ENCODE measurements around the gene ST6GALNAC3.
"Not testable (repeated sequence)": the region's sequence is repeated elsewhere in the genome, so short reads cannot be mapped to it uniquely, and the experiment has no call there.

ST6GALNAC3 gene

GRCh38 chr1:76607717-76608116 is 533.2 kb downstream of the ST6GALNAC3 start:
- DNase-seq (ENCODE audit: insufficient read length, low spot score) (no peak), FAIRE-seq (no peak)

- DNase-seq (ENCODE audit: insufficient read length, low spot score) (no peak), FAIRE-seq (no peak)
Observed at GRCh38 chr1:76611770-76612445, 537.4 kb downstream of the ST6GALNAC3 start.

- no peak for FAIRE-seq
Observed at GRCh38 chr1:76613886-76614285, 539.3 kb downstream of the ST6GALNAC3 start.

GRCh38 chr1:76615253-76616035 is 540.9 kb downstream of the ST6GALNAC3 start:
- DNase-seq (ENCODE audit: insufficient read length, low spot score) (no peak), FAIRE-seq (no peak)

More at GRCh38 chr1:76613886-76614285, 539.3 kb downstream of the ST6GALNAC3 start:
- DNase-seq (ENCODE audit: insufficient read length, low spot score), result no peak

GRCh38 chr1:76620371-76620770 is 545.8 kb downstream of the ST6GALNAC3 start:
- DNase-seq (ENCODE audit: insufficient read length, low spot score) (no peak), FAIRE-seq (no peak)

- FAIRE-seq (no peak), DNase-seq (ENCODE audit: insufficient read length, low spot score) (no peak)
Observed at GRCh38 chr1:76622774-76623528, 548.4 kb downstream of the ST6GALNAC3 start.

- DNase-seq (ENCODE audit: insufficient read length, low spot score) (no peak), FAIRE-seq (no peak)
Observed at GRCh38 chr1:76625886-76626678, 551.5 kb downstream of the ST6GALNAC3 start.

- no peak for DNase-seq (ENCODE audit: insufficient read length, low spot score)
- no peak for FAIRE-seq
Observed at GRCh38 chr1:76627498-76627897, 553.0 kb downstream of the ST6GALNAC3 start.

GRCh38 chr1:76627901-76628300 is 553.4 kb downstream of the ST6GALNAC3 start:
- FAIRE-seq (no peak), DNase-seq (ENCODE audit: insufficient read length, low spot score) (no peak)

GRCh38 chr1:76632136-76632535 is 557.6 kb downstream of the ST6GALNAC3 start:
- DNase-seq (ENCODE audit: insufficient read length, low spot score) (no peak), FAIRE-seq (no peak)

- FAIRE-seq (no peak), DNase-seq (ENCODE audit: insufficient read length, low spot score) (no peak)
Observed at GRCh38 chr1:76635784-76636183, 561.2 kb downstream of the ST6GALNAC3 start.

GRCh38 chr1:76639181-76639580 is 564.6 kb downstream of the ST6GALNAC3 start:
- DNase-seq (ENCODE audit: insufficient read length, low spot score) (no peak), FAIRE-seq (no peak)

- DNase-seq (ENCODE audit: insufficient read length, low spot score) (no peak), FAIRE-seq (no peak)
Observed at GRCh38 chr1:76640092-76640491, 565.5 kb downstream of the ST6GALNAC3 start.

- DNase-seq (ENCODE audit: insufficient read length, low spot score), result no peak
- FAIRE-seq, result no peak
Observed at GRCh38 chr1:76640723-76641122, 566.2 kb downstream of the ST6GALNAC3 start.

GRCh38 chr1:76644139-76644538 is 569.6 kb downstream of the ST6GALNAC3 start:
- no peak for DNase-seq (ENCODE audit: insufficient read length, low spot score)
- FAIRE-seq, result no peak

- FAIRE-seq; DNase-seq (ENCODE audit: insufficient read length, low spot score): not testable (repeated sequence)
Observed at GRCh38 chr1:76652860-76653259, 578.3 kb downstream of the ST6GALNAC3 start.

- no peak for FAIRE-seq
- no peak for DNase-seq (ENCODE audit: insufficient read length, low spot score)
Observed at GRCh38 chr1:76657623-76658022, 583.1 kb downstream of the ST6GALNAC3 start.

- DNase-seq (ENCODE audit: insufficient read length, low spot score), result no peak
- no peak for FAIRE-seq
Observed at GRCh38 chr1:76659171-76659940, 584.8 kb downstream of the ST6GALNAC3 start.

- FAIRE-seq (no peak), DNase-seq (ENCODE audit: insufficient read length, low spot score) (no peak)
Observed at GRCh38 chr1:76661531-76661930, 587.0 kb downstream of the ST6GALNAC3 start.

GRCh38 chr1:76666499-76666898 is 592.0 kb downstream of the ST6GALNAC3 start:
- FAIRE-seq (no peak), DNase-seq (ENCODE audit: insufficient read length, low spot score) (no peak)
